Spinal cord (tissue), 10 donors: ENCODE data around the gene PCDH7. TPM values are rescaled to one million over a fixed set of nuclear protein-coding genes. Genes with fewer than 3 reads are reported as not detected.

Experiments used
- DNase-seq, 6 donors: peaks; one replicate each; pipeline versions ENCODE4 v3.0.0 to v3.0.0-alpha.2; 2013 to 2015; ENCODE audit warnings: low spot score in 6 of 6, low read depth in 4 of 6
- H3K27ac ChIP-seq: one replicate; pipeline ENCODE4 v1.5.1; 2013; ENCODE audit warnings: low read depth, low read length, control low read depth
- H3K27me3 ChIP-seq: one replicate; pipeline ENCODE4 v1.6.1; 2013; ENCODE audit warnings: low read length; ENCODE audit not compliant: control insufficient read depth, insufficient read depth
- H3K36me3 ChIP-seq: one replicate; pipeline ENCODE4 v1.6.1; 2013; ENCODE audit warnings: low read length; ENCODE audit not compliant: control insufficient read depth, insufficient read depth
- H3K4me1 ChIP-seq: one replicate; pipeline ENCODE4 v1.6.1; 2013; ENCODE audit warnings: low read length; ENCODE audit not compliant: control insufficient read depth, insufficient read depth
- H3K4me3 ChIP-seq: one replicate; pipeline ENCODE4 v1.5.1; 2013; ENCODE audit warnings: low read depth, low read length, control low read depth
- H3K9me3 ChIP-seq: one replicate; pipeline ENCODE4 v1.6.1; 2013; ENCODE audit warnings: low read length; ENCODE audit not compliant: control insufficient read depth, insufficient read depth
- WGBS: methylation state at CpG from one replicate; pipeline ENCODE4 v1.1.5; 2013; ENCODE audit warnings: missing lambda C conversion rate; ENCODE audit not compliant: insufficient coverage; 5-methylcytosine and 5-hydroxymethylcytosine counted together
- long read RNA-seq, 4 donors: transcript quantifications; one replicate each; lab custom pipeline, GENCODE V29; 2026
- polyA plus RNA-seq, 2 donors: library from polyadenylated mRNA; unstranded; fragments of 120-200 nt; gene quantifications; one replicate each; pipeline ENCODE4 v1.2.1, GENCODE V29; 2013; ENCODE audit not compliant: insufficient read length in 2 of 2
- total RNA-seq, 2 donors: library from RNA; depleted of rRNA in 1 of 2; stranded (reverse); fragments of 120-200 nt in 1 of 2; fragments of >200 nt in 1 of 2; gene quantifications; one replicate each; pipeline versions ENCODE4 v1.2.3 to v1.2.4, GENCODE V29; 2013 to 2014
- donor health status: healthy.

The PCDH7 gene, protein sequence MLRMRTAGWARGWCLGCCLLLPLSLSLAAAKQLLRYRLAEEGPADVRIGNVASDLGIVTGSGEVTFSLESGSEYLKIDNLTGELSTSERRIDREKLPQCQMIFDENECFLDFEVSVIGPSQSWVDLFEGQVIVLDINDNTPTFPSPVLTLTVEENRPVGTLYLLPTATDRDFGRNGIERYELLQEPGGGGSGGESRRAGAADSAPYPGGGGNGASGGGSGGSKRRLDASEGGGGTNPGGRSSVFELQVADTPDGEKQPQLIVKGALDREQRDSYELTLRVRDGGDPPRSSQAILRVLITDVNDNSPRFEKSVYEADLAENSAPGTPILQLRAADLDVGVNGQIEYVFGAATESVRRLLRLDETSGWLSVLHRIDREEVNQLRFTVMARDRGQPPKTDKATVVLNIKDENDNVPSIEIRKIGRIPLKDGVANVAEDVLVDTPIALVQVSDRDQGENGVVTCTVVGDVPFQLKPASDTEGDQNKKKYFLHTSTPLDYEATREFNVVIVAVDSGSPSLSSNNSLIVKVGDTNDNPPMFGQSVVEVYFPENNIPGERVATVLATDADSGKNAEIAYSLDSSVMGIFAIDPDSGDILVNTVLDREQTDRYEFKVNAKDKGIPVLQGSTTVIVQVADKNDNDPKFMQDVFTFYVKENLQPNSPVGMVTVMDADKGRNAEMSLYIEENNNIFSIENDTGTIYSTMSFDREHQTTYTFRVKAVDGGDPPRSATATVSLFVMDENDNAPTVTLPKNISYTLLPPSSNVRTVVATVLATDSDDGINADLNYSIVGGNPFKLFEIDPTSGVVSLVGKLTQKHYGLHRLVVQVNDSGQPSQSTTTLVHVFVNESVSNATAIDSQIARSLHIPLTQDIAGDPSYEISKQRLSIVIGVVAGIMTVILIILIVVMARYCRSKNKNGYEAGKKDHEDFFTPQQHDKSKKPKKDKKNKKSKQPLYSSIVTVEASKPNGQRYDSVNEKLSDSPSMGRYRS (N-terminal part only)
- 100 to 1,000 TPM in 1 of 2 donors, 10 to 100 TPM in 1; 67.6 to 140 TPM for total RNA-seq
- 10 to 100 TPM; 57.0 to 98.7 TPM for polyA plus RNA-seq
- long read RNA-seq, donor 1, full-length matches to known transcripts = 12 of 31 reads
- long read RNA-seq, donor 1, partial matches to known transcripts = 19 of 31 reads
- long read RNA-seq, donor 1, other reads (novel, unspliced or antisense) = 0 of 31 reads
- long read RNA-seq, donor 2, full-length matches to known transcripts = 11 of 21 reads
- long read RNA-seq, donor 2, partial matches to known transcripts = 10 of 21 reads
- long read RNA-seq, donor 2, other reads (novel, unspliced or antisense) = 0 of 21 reads
- long read RNA-seq, donor 3, full-length matches to known transcripts = 25 of 44 reads
- long read RNA-seq, donor 3, partial matches to known transcripts = 19 of 44 reads
- long read RNA-seq, donor 3, other reads (novel, unspliced or antisense) = 0 of 44 reads
- long read RNA-seq, donor 4, full-length matches to known transcripts = 11 of 11 reads
- long read RNA-seq, donor 4, partial matches to known transcripts = 0 of 11 reads
- long read RNA-seq, donor 4, other reads (novel, unspliced or antisense) = 0 of 11 reads

- Histone ChIP-seq H3K9me3 (no peaks in the 10 kb centered on the region), H3K36me3 (no peaks in the 10 kb centered on the region), H3K27ac (peak within 1 kb of the TSS; percentile 98), H3K4me3 (peak within 1 kb of the TSS; percentile 72), H3K27me3 (peaks cover 3% of the 10 kb centered on the region), H3K4me1 (peaks cover 38% of the 10 kb centered on the region)
- DNase-seq = peak; percentile 53 to 95 (median 79)
- under 1% methylated on average over 44 of the region's 44 CpGs for WGBS
These were observed at the start of gene PCDH7 for GRCh38 chr4:30720021-30720660. PCDH7 (plus strand) TSS chr4:30720369; CDS start chr4:30721423, 1,054 bp downstream.

DNA sequence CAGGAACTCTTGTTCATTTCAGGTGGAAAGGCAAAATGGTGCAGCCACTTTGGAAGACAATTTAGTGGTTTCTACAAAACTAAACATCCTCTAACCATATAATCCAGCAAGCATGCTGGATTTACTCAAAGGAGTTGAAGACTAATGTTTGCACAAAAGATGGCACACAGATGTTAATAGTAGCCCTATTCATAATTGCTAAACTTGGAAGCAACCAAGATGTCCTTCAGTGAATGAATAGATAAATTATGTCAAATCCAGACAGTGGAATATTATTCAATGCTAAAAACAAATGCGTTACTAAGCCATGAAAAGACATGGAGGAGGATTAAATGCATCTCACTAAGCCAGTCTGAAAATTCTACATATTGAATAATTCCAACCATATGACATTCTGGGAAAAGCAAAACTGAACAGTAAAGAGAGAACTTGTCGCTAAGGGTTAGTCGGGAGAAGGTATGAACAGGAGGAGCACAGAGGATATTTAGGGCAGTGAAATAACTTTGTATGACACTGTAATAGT is 48.2 kb upstream of the PCDH7 start:
- H3K9me3 ChIP-seq = no peaks in the 10 kb centered on the region
- H3K4me3 ChIP-seq = no peak overlapping the region
- no peak overlapping the region for H3K27ac ChIP-seq
- WGBS = no CpG with 5 or more reads among the region's 3 CpGs
- no peak for DNase-seq
- no peaks in the 10 kb centered on the region for H3K27me3 ChIP-seq
- H3K4me1 ChIP-seq = no peaks in the 10 kb centered on the region
- no peaks in the 10 kb centered on the region for H3K36me3 ChIP-seq

- Histone ChIP-seq H3K4me3 (no peak overlapping the region), H3K36me3 (no peaks in the 10 kb centered on the region), H3K27me3 (no peaks in the 10 kb centered on the region), H3K4me1 (no peaks in the 10 kb centered on the region), H3K9me3 (peaks cover 2% of the 10 kb centered on the region), H3K27ac (no peak overlapping the region)
- no peak for DNase-seq
These were observed 24.0 kb upstream of the PCDH7 start for GRCh38 chr4:30696191-30696590.

DNA sequence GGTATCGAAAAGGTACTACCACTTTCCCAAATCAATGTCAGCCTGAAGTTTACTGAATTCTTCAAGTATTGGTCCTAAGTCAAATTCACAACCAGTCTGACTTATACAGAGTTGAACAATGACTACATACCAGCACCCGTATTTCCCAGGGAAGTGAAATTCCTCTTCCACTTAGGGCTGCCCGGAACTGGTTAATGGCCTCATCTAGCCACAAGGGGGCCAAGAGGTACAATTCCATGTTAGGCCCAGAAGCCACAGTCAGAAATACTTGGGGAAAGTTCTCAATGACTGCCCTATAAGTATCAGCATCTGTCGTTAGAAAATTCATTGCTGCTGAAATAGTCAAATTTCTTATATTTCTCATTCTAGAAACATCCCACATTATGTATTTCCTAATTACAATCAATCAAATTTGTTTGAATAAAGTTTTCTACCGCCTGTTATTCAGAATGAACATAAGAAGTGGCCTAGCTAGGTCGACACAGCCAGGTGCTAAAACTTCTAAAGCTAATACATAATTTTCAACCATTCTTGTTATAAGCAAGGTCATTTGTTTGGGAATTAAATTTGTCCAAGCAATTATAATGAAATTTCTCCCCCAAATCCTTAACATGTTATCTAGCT is 5.6 kb upstream of the PCDH7 start:
- Histone ChIP-seq H3K4me3 (no peak overlapping the region), H3K9me3 (peaks cover 7% of the 10 kb centered on the region), H3K27me3 (no peaks in the 10 kb centered on the region), H3K27ac (no peak overlapping the region), H3K36me3 (no peaks in the 10 kb centered on the region), H3K4me1 (peaks cover 13% of the 10 kb centered on the region)
- 29% methylated on average over 2 of the region's 6 CpGs for WGBS
- DNase-seq = peak in 2 of 6 donors; percentile 70 to 73

DNA sequence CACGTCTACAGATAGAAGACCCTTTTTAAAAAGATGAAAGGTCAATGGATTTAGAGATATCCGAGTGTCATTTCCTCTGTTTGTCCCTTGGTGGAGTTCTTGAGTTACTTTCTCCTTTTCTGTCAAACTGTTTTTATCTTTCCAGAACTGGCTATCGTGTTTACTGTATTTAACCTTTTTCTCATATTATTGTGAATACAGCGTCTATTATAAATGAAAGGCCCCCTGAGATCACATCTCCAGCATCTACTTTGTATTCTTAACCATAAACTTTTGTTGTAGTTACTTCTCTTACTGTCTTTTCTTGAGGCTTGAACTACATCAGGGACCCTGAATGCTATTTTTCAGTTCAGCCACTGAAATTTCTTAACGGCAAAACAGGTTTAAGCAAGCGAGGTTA is 4.0 kb upstream of the PCDH7 start:
- Histone ChIP-seq H3K36me3 (no peaks in the 10 kb centered on the region), H3K4me3 (peak overlapping the region; percentile 72), H3K4me1 (peaks cover 23% of the 10 kb centered on the region), H3K27ac (peak overlapping the region; percentile 98), H3K27me3 (no peaks in the 10 kb centered on the region), H3K9me3 (no peaks in the 10 kb centered on the region)
- WGBS = 7% methylated on average over 2 of the region's 6 CpGs
- peak in 2 of 6 donors; percentile 77 to 91 for DNase-seq

DNA sequence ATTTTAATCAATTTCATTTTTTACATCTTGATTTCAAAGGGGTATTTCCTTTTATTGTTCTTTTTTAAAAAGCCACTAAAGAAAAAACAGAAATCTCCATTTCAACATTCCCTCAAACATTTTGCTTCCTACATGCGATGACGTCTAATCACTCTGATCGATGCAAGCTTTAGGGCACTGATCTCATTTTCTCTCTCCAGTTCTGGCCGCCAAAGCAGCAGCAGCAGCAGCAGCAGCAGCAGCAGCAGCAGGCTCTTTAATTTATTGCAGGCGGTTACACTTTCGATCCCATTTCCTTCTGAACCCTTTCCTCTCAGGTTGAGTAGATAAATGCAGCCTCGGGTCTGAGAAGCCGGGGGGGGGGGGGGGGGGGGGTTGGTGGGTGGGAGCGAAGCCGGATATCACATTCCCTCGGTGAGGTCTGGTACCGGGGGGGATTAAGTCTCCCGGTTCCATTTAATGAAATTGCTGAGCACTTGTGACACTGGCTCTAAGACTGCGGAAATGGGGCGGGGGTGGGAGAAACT is 3.4 kb upstream of the PCDH7 start:
- Histone ChIP-seq H3K27me3 (no peaks in the 10 kb centered on the region), H3K27ac (peak overlapping the region; percentile 98), H3K36me3 (no peaks in the 10 kb centered on the region), H3K4me3 (peak overlapping the region; percentile 72), H3K4me1 (peaks cover 29% of the 10 kb centered on the region), H3K9me3 (no peaks in the 10 kb centered on the region)
- WGBS = 0% methylated on average over 5 of the region's 15 CpGs
- DNase-seq = peak in 3 of 6 donors; percentile 71 to 92 (median 71)

GRCh38 chr4:30717208-30718020 is 2.8 kb upstream of the PCDH7 start:
- DNase-seq = peak in 5 of 6 donors; percentile 73 to 95 (median 84)
- H3K27me3 ChIP-seq = peaks cover under 1% of the 10 kb centered on the region
- H3K27ac ChIP-seq = peak overlapping the region; percentile 98
- H3K9me3 ChIP-seq = no peaks in the 10 kb centered on the region
- WGBS = 0% methylated on average over 43 of the region's 55 CpGs
- peaks cover 33% of the 10 kb centered on the region for H3K4me1 ChIP-seq
- peak overlapping the region; percentile 72 for H3K4me3 ChIP-seq
- H3K36me3 ChIP-seq = no peaks in the 10 kb centered on the region
